Glomerular endothelial cell (primary cell): Measurements from ENCODE around the gene CD164L2. TPM values are rescaled to one million over a fixed set of nuclear protein-coding genes. Genes with fewer than 3 reads are reported as not detected.
"Not testable (repeated sequence)": the region's sequence is repeated elsewhere in the genome, so short reads cannot be mapped to it uniquely, and the experiment has no call there.

ENCODE experiments used
- DNase-seq: peaks from one replicate; pipeline ENCODE4 v3.0.0-alpha.2; 2011; ENCODE audit warnings: low read depth, low spot score; ENCODE audit errors: extremely low read depth
- total RNA-seq: library from RNA; depleted of rRNA; stranded (reverse); fragments of >200 nt; gene quantifications from 2 replicates; pipeline ENCODE4 v1.2.3, GENCODE V29; 2015

Gene CD164L2
- total RNA-seq, 1 donor from 2014 or later: not detected

DNA sequence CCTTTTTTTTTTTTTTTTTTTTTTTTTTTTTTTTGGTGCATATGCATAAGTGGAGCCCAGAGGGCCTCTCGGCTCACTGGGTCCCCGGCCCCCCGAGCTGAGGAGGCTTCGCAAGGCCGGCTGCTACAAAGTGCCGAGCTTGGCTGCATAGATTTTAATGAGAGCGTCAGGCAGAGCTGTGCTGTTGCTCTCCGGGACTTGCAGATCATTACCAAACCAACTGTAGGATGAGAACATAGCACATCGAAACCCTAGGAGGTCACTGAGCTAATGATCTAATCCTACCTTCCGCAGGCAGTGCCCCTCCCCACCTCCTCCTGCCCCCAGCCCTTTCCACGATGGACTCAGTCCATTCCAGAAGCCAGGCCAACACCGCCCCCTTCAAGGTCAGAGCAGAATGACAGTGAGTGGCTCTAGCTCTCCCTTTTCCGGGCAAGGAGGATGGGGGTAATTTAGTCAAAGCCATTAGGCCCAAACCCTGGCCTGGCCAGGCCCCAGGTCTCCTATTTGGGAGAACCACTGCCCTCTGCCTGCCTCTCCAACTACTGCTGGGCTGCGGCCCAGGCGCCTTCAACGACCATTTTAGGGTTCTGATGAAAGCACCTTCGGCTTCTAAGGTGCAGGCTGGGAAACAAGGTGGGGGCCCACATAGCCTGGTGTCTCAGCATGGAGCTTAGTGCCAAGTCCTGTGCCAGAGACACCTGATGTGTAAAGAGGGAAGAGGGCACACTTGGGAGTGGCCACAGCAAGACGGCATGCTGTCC, 22.6 kb upstream of the CD164L2 start:
- DNase-seq: not testable (repeated sequence)

DNA sequence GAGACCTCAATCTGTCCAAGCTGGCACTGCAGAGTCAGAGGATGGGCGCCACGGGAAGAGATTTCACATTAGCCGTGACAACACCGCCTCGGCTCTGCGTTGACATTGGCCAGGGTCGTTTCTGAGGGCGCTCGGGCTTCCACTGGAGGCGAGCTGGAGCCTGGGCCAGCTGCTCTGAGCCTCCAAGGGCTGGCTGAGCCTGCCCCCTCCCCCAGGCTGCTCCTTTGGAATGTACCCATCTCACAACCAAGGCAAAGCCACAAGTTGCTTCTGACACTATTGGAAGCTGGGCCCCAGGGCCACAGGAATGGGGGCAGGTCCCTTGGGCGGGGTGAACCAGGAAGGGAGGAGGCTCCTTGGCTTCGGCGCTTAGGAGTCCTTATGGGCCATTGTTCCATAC, 21.9 kb upstream of the CD164L2 start:
- no peak for DNase-seq

DNA sequence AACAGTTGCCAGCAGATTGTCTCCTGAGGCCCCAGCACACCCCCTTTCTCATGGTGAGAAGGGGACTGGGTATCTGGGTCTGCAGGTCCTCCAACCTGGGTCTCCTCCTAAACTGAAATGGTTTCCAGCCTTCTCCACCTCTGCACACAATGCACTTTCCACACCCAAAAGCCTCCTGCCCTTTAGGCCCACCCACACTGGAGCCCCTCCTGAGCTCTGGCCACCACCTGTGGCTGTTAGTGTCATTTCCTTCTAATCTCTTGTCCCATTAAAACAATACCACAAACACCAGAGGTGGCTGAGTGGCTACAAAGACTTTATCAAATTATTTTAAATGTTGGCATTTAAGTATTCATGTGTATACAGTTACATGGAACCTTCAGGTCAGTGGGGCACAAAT, 20.8 kb upstream of the CD164L2 start:
- no peak for DNase-seq

DNA sequence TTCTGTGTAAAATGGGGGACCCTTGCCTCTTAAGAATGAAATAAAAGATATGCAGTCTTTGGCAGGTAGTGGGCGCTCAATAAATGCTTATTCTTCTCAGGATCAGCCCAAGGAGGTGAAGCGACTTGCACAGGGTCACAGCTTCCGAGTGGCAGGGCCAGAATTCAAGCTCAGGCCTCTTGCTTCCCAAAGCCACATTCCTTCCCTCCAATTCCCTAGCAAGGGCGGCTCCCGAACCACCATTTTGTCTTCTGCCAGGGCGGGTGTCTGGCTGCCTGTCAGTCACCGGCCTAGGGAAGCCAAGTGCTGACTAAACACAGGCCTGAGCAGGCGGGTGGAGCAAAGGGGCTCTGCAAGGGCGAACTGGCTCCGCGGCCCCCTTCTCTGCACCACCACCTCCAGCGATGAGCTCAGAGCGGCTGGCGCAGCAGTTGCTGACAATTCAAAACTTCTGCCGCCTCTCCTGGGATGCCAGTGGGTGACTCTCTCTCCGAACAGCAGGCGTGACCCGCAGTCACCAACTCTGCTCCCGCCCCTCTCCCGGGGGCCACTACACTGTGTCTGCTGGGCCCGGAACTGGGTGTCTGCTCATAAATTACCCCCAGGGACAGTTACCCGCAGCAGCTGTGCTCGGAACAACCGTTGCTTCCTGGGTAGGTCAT, 20.1 kb upstream of the CD164L2 start:
- DNase-seq: no peak

DNA sequence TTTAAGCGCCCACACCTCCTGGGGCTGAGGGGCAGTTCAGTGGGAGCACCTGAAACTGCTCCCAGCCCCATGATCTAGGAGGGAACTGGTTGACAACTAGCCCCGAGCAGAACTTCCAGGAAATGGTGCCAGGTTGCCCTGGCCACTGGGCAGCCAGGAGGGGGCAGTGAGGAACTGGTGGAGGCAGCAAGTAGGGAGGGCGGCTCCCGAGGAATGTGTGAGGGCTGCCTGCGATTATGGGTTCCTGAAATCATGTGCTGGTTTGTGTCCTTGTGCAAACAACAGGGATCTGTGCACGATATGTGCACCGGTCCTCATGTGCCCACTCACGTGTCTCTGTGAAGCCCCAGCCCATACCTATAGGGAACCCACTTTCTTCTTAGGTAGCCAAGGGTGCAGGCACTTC, 19.2 kb upstream of the CD164L2 start:
- no peak for DNase-seq

DNA sequence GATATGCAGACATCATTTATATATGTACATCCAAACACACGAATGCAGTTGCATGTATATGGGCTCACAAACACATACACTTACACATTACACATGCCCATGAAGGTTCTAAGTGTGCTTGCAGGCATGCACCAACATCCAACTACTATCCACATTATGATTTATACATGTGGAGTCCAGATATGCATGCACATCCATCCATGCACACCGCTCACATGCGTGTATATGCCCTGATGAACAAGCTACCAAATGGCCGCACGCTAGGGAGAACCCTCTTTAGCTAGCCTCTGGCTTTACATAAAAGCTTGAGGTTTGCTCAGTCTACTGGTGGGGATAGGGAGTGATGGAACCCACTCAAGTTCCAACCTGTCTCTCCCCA, 17.8 kb upstream of the CD164L2 start:
- DNase-seq: no peak

DNA sequence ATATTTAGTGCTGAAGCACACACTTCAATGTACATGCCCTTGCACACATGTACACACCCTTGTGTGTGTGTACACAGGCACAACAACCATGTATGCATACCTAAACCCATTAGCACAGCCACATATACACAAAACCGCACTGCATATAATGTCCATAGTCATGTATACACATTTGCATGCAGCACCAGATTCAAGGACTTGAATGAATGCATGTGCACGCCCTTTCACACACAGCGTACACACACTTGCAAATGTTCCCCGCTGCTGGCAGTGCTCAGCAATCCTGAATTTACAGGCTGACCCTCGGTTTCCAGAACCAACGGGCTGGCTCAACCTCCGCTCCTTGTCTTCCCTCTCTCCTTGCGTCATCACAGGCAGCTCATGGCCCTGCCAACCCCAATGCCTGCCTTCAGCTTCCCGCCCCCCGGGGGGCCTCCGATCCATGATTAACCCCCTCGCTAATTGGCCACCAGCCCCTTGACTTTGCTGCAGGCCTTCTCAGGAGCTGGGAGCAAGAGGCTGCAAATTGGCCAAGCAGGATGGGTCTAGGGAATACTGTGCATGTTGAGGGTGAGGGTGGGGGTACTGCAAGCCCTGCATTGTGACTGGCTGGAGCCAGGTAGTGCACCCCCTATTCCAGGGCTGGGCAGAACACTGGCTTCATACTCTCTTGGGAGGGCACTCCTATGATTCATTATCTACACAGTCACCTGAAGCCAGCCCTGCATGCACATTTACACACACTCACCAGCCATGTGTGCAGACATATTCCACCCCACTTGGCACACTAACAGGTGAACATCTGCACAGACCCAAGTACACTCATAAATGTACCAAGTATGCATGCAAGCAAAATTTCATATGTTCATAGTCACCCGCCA, 17.2 kb upstream of the CD164L2 start:
- no peak for DNase-seq

DNA sequence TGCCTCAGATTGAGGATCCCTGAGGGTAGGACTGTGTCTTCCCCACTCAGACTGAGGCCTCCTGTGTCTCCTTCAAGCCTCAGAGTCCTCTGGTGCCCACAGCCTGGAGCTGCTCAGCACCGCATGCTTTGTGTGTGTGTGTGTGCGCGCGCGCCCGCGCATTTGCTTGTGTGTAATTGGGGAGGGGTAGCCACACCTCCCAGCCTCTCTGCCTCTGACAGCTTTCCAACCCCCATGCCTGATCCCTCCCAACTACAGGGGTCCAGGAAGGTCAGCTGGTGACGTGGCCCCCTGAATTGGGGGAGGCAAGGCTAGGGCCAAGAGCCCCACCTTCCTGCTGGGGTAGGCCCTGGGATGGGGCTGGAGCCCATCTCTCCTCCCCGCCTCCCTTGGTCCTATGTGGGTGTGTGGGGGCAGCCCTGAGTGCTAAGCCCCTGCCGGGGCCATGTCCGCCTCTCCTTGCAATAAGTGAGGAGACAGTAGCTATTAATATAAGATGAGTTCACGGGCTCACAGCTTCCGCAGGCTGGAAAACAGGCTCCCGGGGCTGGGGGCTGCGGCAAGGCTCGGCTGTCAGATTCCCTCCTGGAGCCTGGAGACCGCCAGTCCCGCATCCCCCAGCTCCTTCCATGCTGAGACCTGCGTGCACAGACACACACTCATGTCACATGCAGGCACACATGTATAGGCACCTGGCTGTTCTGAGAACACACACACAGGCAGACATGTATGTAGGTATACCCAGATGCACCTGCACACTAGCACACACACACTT, 16.3 kb upstream of the CD164L2 start:
- no peak for DNase-seq

DNA sequence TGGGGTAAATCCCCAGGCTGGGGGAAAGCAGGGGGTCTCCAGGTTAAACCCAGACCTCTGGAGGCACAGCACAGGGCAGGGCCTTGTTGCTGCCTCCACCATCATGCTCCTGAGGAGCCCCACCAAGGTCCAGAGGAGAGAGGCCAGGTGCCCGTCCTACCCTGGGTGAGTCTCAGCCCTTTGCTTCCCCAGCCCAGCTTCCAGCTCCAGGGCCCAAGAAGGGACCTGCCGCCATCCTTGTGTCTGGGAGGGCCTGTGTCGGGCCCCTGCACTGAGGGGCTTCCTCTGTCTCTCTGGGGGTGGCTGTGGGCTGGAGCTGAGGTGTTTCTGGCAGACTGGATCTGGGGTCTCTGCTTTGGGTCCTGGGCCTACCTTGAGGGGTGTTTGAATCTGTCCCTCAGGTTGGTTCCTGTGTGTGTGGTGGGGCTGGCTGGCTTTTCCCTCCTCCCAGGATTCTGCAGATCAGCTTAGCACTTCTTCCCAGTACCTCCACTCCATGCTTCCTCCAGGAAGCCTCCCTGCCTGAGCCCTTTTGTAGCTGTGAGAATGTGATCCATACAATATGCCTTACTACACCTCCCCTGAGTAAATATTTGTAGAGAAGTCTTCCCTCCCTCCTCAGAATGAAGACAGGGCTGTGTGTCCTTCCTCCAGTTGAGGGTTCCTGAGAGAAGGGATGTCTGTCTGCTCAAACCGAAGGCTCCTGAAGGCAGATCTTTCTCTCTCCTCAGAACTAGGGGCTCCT, 15.4 kb upstream of the CD164L2 start:
- no peak for DNase-seq

DNA sequence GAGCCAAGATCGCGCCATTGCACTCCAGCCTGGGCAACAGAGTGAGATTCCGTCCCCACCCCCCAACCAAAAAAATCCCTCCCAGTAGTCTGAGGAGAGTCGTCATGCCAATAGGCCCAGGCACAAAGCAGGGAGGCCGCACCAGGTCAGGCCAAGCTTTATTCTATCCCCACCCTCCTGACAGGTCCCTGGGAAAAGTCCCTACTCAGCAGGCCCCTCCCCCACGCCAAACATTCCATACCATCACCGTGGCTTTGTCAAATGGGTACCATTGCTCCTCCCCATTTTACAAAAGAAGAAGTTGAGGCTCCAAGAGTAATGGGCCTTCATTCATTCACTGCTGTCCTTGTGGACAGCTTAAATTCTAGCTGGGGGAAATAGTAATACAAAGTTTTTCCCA, 14.6 kb upstream of the CD164L2 start:
- no peak for DNase-seq

DNA sequence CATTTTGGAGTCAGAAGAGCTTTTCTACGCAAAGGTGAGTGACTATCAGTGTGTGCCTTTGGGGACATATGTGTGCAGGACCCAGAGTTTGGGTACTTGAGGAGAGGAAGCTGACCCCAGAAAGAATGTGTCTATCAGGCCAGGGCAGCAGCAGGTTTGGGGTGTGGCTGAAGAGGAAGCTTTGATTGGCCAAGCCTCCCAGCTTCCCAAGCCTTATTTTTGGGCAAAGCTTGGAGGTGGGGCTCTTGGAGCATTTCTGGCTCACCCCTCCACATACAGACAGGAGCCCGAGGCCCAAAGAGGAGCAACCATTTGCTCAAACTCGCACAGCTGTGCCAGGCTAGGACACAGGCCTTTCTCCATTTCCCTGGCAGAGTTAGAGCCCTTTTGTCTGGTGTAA, 14.0 kb upstream of the CD164L2 start:
- DNase-seq: no peak

DNA sequence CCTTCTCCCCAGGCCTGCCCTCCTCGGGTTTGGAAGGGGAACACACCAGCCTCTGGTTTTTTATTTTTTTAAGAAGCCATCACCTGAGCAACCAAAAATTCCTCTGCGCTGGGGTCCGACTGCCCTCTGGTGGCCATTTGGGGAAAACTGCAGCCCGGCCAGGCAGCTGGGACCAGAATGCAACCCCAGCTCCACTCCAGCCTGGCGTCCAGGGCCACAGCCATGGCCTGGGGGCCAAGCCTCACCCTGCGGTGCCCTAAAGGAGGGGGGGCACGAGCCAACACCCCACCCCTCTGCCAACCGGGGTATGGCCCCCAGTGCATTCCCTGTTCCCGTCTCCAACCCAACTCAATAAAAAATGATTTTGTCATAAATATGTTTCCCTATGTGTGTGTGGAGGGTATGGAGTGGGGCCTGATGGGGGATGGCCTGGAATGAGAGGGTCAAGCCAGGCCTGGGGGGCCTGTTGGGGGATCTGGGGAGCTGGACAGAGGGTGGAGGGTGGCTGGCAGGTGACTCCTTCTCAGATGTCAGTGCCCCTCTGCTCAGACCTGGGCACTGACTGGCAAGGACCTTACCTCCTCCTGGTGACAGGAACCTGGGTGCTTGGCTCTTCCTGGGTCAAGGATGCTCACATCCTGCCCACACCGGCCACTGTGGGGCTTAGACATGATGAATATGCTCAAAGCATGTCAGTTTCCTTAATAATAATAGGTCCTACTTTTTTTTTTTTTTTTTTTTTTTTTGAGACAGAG, 12.5 kb upstream of the CD164L2 start:
- DNase-seq: no peak

DNA sequence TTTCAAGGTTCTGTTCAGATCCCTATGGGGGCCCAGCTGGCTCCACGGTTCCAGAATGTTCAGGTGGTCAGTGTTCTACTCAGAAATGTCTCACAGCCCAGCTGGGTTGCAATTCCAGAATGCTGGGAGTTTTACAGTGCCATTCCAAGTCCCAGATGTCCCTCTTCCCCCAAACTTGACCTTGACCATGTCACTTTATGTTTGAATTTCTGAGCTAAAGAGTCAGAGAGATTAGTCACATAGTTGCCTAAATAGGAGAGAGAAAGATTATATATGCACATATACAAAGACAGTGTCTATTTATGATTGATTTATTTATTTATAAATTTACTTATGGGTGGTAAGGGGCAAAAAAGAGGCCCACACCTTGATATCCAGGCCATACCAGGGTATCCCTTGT, 11.8 kb upstream of the CD164L2 start:
- DNase-seq: no peak

DNA sequence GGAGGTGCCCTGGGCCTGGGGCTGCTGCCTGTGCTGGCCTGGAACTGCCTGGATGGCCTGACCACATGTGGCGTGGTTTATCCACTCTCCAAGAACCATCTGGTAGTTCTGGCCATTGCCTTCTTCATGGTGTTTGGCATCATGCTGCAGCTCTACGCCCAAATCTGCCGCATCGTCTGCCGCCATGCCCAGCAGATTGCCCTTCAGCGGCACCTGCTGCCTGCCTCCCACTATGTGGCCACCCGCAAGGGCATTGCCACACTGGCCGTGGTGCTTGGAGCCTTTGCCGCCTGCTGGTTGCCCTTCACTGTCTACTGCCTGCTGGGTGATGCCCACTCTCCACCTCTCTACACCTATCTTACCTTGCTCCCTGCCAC, 11.1 kb upstream of the CD164L2 start:
- DNase-seq: no peak

DNA sequence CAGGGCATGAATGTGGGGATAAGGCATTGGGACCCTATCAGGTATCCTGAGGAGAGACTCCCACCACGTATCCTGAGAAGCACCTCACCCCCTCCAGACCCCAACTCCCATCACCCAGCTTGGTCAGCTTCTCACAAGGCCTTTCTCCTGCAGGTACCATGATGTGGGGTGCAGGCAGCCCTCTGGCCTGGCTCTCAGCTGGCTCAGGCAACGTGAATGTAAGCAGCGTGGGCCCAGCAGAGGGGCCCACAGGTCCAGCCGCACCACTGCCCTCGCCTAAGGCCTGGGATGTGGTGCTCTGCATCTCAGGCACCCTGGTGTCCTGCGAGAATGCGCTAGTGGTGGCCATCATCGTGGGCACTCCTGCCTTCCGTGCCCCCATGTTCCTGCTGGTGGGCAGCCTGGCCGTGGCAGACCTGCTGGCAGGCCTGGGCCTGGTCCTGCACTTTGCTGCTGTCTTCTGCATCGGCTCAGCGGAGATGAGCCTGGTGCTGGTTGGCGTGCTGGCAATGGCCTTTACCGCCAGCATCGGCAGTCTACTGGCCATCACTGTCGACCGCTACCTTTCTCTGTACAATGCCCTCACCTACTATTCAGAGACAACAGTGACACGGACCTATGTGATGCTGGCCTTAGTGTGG, 10.6 kb upstream of the CD164L2 start:
- no peak for DNase-seq

DNA sequence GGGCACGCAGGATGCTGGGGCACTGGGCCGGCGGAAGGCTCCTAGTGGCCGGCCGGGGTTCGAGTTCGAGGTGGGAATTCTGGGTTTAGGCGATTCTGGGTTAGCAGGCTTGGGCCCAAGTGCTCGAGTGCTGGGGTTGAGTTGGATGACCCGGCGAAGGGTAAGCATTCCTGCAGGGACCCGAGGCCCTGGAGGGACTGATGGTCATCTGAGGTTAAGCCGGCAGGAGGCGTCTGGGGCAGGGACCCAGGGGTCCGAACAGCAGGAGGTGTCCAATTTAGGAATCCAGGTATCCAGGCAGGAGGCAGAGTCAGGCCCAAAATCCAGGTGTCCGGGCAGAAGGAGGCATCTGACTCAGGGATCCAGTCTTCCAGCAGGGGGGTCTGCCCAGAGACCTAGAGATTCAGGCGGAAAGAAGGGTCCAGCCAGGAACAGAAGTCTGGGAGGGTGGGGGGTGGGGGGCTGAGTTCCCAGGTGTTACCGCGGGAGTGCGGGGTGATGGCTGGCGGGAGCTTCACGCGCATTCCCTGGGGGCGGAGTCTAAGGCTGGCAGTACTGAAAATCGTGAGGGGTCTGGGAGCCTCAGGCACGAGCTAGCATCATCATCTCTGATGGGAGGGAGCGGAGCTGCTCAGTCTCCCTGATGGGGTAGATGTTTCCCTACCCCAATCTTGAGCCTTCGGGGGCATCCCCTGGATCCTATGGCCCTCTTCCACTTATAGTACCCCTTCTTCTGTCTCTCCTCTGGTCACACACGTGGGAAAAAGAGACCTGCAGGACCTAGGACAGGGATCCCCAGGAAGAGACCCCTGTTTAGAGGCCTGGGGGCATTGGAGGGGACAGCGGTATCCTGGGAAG, 9.9 kb upstream of the CD164L2 start:
- DNase-seq: no peak

DNA sequence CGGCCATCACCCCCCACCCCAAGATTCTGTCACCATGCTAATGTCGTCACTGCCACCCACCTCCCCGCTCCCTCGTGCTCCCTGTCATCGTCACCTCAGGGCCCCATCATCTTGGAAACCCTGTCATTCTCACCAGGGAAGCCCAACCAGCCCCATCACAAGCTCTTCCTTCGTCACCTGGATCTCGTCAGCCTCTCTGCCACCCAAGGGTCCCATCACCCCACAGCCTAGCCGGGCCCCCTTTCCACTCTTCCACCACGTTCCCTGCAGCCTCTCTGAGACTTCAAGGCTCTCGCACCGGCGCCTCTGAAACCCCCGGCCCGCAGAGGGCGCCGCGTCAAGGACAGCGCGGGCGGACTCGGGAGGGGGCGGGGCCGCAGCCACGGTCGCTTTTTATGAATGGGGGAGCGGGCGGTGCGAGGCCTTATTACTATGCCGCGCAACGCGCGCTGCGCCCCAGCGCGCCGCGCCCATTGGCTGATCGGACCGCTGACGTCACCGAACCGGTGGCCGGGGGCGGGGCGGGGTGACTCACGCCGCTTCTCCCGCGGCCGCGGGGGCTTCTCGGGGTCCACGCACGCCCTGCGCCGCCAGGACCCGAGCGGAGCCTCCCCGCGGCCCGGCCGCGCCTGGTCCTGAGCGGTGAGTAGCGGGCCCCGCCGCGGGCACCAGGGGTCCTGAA, 9.1 kb upstream of the CD164L2 start, which contains the start of gene GPR3:
TSS of gene GPR3 (plus strand) at position 527 of the 682 bp plus-strand sequence. CDS start 1,177 bp downstream, outside the sequence.
- DNase-seq: no peak
